ENCODE results near the gene KLHDC8B. TPM values are rescaled to one million over a fixed set of nuclear protein-coding genes. Genes with fewer than 3 reads are reported as not detected.

The KLHDC8B gene
- total RNA-seq, 1 experiment from 2014 or later, result 13.5 TPM

DNA sequence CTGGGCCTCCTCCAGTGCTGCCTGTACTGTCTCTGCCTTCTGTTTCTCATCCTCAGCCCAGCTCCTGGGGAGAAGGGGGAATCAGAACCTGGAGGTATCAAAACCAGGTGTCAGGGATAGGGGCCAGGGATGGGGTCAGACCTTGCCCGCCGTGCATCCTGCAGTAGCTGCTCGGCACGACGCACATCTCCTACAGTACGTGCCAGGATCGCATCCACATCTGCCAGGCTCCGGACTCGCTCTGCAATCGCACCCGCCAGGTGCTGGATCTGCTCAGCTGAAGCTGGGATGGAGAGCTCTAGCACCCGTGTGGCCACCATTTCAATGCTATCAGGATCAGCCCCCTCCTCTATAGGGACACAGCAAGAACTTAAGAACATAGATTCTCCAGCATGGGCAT is 49.4 kb upstream of the KLHDC8B start:
- Histone ChIP-seq H4K91ac (ENCODE audit: insufficient read length, low read depth, low read length) (no peak overlapping the region), H2BK5ac (ENCODE audit: insufficient read length, low read length) (no peak overlapping the region), H4K20me1 (ENCODE audit: control insufficient read depth, insufficient read depth, insufficient read length) (peaks cover 2% of the 10 kb centered on the region), H3K9ac (ENCODE audit: extremely low read depth, insufficient read length, low read length) (no peak overlapping the region), H3K27ac (ENCODE audit: insufficient read length, low read depth, low read length) (no peak overlapping the region), H2BK15ac (ENCODE audit: low read depth, low read length) (no peak overlapping the region), H2BK20ac (ENCODE audit: low read depth, low read length, poor library complexity, severe bottlenecking) (no peak overlapping the region), H3K9me3 (ENCODE audit: control insufficient read depth, low read depth, low read length) (no peaks in the 10 kb centered on the region), H2AK5ac (ENCODE audit: insufficient read length, low read length) (no peak overlapping the region), H2BK12ac (ENCODE audit: insufficient read length, low read depth, low read length) (no peak overlapping the region), H3K79me1 (ENCODE audit: insufficient read depth, low read depth, low read length, poor library complexity, severe bottlenecking) (peaks cover 4% of the 10 kb centered on the region), H3K14ac (ENCODE audit: insufficient read depth, low read length) (no peak overlapping the region), H3K4me1 (ENCODE audit: insufficient read depth, low read length) (0 out of 2 replicates have a peak, but pooled peaks cover 2% of the 10 kb centered on the region), H2AFZ (ENCODE audit: low read length) (no peak overlapping the region), H3K4me2 (ENCODE audit: insufficient read depth, insufficient read length, low read length) (no peak overlapping the region), H3T11ph (ENCODE audit: low read length) (no peak overlapping the region), H3K4ac (ENCODE audit: low read depth, low read length) (no peak overlapping the region), H3K23ac (ENCODE audit: insufficient read length, low read depth, low read length) (no peak overlapping the region), H4K8ac (replicated peaks; ENCODE audit: insufficient read length, low read depth, low read length) (no peak overlapping the region), H3K18ac (ENCODE audit: insufficient read length, low read depth, low read length) (no peak overlapping the region), H2BK120ac (ENCODE audit: low read depth, low read length, poor library complexity, severe bottlenecking) (no peak overlapping the region), H3K56ac (ENCODE audit: insufficient read length, low read depth, low read length) (no peak overlapping the region), H4K5ac (ENCODE audit: insufficient read length, low read depth, low read length) (no peak overlapping the region), H3K79me2 (ENCODE audit: insufficient read depth, low read length) (no peaks in the 10 kb centered on the region; the same call in 1 of the 2 replicates), H3K27me3 (ENCODE audit: insufficient read depth, low read length) (no peaks in the 10 kb centered on the region), H3K23me2 (ENCODE audit: insufficient read length, low read depth, low read length, poor library complexity, severe bottlenecking) (peaks cover 5% of the 10 kb centered on the region)
- TF ChIP-seq, protein P1, sequence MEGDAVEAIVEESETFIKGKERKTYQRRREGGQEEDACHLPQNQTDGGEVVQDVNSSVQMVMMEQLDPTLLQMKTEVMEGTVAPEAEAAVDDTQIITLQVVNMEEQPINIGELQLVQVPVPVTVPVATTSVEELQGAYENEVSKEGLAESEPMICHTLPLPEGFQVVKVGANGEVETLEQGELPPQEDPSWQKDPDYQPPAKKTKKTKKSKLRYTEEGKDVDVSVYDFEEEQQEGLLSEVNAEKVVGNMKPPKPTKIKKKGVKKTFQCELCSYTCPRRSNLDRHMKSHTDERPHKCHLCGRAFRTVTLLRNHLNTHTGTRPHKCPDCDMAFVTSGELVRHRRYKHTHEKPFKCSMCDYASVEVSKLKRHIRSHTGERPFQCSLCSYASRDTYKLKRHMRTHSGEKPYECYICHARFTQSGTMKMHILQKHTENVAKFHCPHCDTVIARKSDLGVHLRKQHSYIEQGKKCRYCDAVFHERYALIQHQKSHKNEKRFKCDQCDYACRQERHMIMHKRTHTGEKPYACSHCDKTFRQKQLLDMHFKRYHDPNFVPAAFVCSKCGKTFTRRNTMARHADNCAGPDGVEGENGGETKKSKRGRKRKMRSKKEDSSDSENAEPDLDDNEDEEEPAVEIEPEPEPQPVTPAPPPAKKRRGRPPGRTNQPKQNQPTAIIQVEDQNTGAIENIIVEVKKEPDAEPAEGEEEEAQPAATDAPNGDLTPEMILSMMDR (conservative IDR thresholded peaks at IDR 0.05), result no peak
- H3K4me3 Mint-ChIP-seq, result peak overlapping the region; percentile 15 to 91; a peak in 4 of 5 replicates
- WGBS (ENCODE audit: extremely low coverage, insufficient read length, low lambda C conversion rate), result no CpG with 5 or more reads among the region's 12 CpGs
- H3K4me1 Mint-ChIP-seq, result peaks cover 4% of the 10 kb centered on the region in 2 experiments; a peak in 3 of 4 replicates
- H3K27me3 Mint-ChIP-seq (ENCODE audit: low read depth), result no peaks in the 10 kb centered on the region; the same call in 1 of the 2 replicates
- no peaks in the 10 kb centered on the region for H3K9me3 Mint-ChIP-seq
- DNase-seq, result no peak
- peaks cover 7 to 47% (median 37%) of the 10 kb centered on the region in 3 experiments; a peak in 6 of 7 replicates for H3K36me3 Mint-ChIP-seq (ENCODE audit: insufficient read depth in 1 of 3, low read depth in 3 of 3)
- peak overlapping the region in 2 of 3 experiments; percentile 49 to 94; a peak in 4 of 7 replicates for H3K27ac Mint-ChIP-seq
